Suppressor macrophage (primary cell): ENCODE data around the gene SEC14L1.
A peak's percentile ranks its signal among the peaks of the same experiment; 100 is the strongest.

Experiments used
- DNase-seq, 4 experiments: peaks; one replicate each; pipeline ENCODE4 v3.0.0-alpha.2; 2020 to 2022

SEC14L1 gene

GRCh38 chr17:77193653-77194052 lies 52.9 kb downstream of the SEC14L1 start:
- DNase-seq = no peak

- DNase-seq = no peak
These were observed 53.4 kb downstream of the SEC14L1 start for GRCh38 chr17:77194179-77194578.

- no peak for DNase-seq
These were observed 55.5 kb downstream of the SEC14L1 start for GRCh38 chr17:77196251-77196650.

- no peak for DNase-seq
These were observed 56.3 kb downstream of the SEC14L1 start for GRCh38 chr17:77197115-77197514.

- no peak for DNase-seq
These were observed 59.9 kb downstream of the SEC14L1 start for GRCh38 chr17:77200711-77201110.

- DNase-seq = no peak
These were observed 62.7 kb downstream of the SEC14L1 start for GRCh38 chr17:77203436-77203835.

GRCh38 chr17:77203846-77204245 lies 63.1 kb downstream of the SEC14L1 start:
- DNase-seq = no peak

GRCh38 chr17:77204536-77204935 lies 63.8 kb downstream of the SEC14L1 start:
- no peak for DNase-seq

GRCh38 chr17:77205396-77206125 lies 64.8 kb downstream of the SEC14L1 start:
- no peak for DNase-seq

GRCh38 chr17:77206158-77206956 lies 65.6 kb downstream of the SEC14L1 start:
- peak; percentile 67 to 88 (median 76) for DNase-seq

- DNase-seq = no peak
These were observed 67.0 kb downstream of the SEC14L1 start for GRCh38 chr17:77207689-77208216.

GRCh38 chr17:77208217-77208808 lies 67.5 kb downstream of the SEC14L1 start:
- no peak for DNase-seq

- no peak for DNase-seq
These were observed 68.1 kb downstream of the SEC14L1 start for GRCh38 chr17:77208856-77209255.

GRCh38 chr17:77209330-77209748 lies 68.6 kb downstream of the SEC14L1 start:
- no peak for DNase-seq

- no peak for DNase-seq
These were observed 69.6 kb downstream of the SEC14L1 start for GRCh38 chr17:77210331-77210730.

- no peak for DNase-seq
These were observed 70.3 kb downstream of the SEC14L1 start for GRCh38 chr17:77210946-77211541.

GRCh38 chr17:77211681-77212080 lies 70.9 kb downstream of the SEC14L1 start:
- DNase-seq = no peak

- peak; percentile 69 to 81 (median 76) for DNase-seq
These were observed 71.5 kb downstream of the SEC14L1 start for GRCh38 chr17:77212081-77212832.

GRCh38 chr17:77212833-77213777 lies 72.3 kb downstream of the SEC14L1 start:
- no peak for DNase-seq

- DNase-seq = no peak
These were observed 73.0 kb downstream of the SEC14L1 start for GRCh38 chr17:77213778-77214132.

- DNase-seq = no peak
These were observed 73.6 kb downstream of the SEC14L1 start for GRCh38 chr17:77214328-77214727.
